H9 (cell line): ENCODE results near the gene HSPA2. TPM values are rescaled to one million over a fixed set of nuclear protein-coding genes. Genes with fewer than 3 reads are reported as not detected.
A peak's percentile ranks its signal among the peaks of the same experiment; 100 is the strongest.

Source experiments
- DNase-seq: peaks from one replicate; pipeline ENCODE4 v3.0.0-alpha.2; 2017
- H2AFZ ChIP-seq: one replicate; pipeline ENCODE4 v1.6.1; 2013; ENCODE audit warnings: mild to moderate bottlenecking, low read length, control low read depth, moderate library complexity
- H2AK5ac ChIP-seq: 2 replicates; pipeline ENCODE4 v1.6.1; 2013; ENCODE audit warnings: low read length, control low read depth, mixed read lengths; ENCODE audit not compliant: insufficient read length
- H2BK120ac ChIP-seq: one replicate; pipeline ENCODE4 v1.6.1; 2013; ENCODE audit warnings: low read depth, mild to moderate bottlenecking, low read length, control low read depth, inconsistent platforms; ENCODE audit not compliant: poor library complexity, severe bottlenecking
- H2BK12ac ChIP-seq: 2 replicates; pipeline ENCODE4 v1.6.1; 2013; ENCODE audit warnings: low read length, control low read depth, mixed read lengths, low read depth; ENCODE audit not compliant: insufficient read length
- H2BK15ac ChIP-seq: 2 replicates; pipeline ENCODE4 v1.6.1; 2013; ENCODE audit warnings: low read depth, low read length, control low read depth
- H2BK20ac ChIP-seq: one replicate; pipeline ENCODE4 v1.6.1; 2013; ENCODE audit warnings: low read depth, mild to moderate bottlenecking, low read length, control low read depth, inconsistent platforms; ENCODE audit not compliant: poor library complexity, severe bottlenecking
- H2BK5ac ChIP-seq: 2 replicates; pipeline ENCODE4 v1.6.1; 2013; ENCODE audit warnings: low read length, control low read depth, mixed read lengths; ENCODE audit not compliant: insufficient read length
- H3K14ac ChIP-seq: 2 replicates; pipeline ENCODE4 v1.6.1; 2013; ENCODE audit warnings: low read length, control low read depth; ENCODE audit not compliant: insufficient read depth
- H3K18ac ChIP-seq: 2 replicates; pipeline ENCODE4 v1.6.1; 2013; ENCODE audit warnings: low read depth, mild to moderate bottlenecking, mixed read lengths, low read length, control low read depth; ENCODE audit not compliant: insufficient read length
- H3K23ac ChIP-seq: 2 replicates; pipeline ENCODE4 v1.6.1; 2013; ENCODE audit warnings: low read length, control low read depth, mixed read lengths, low read depth; ENCODE audit not compliant: insufficient read length
- H3K23me2 ChIP-seq: 2 replicates; pipeline ENCODE4 v1.6.1; 2013; ENCODE audit warnings: low read depth, mild to moderate bottlenecking, mixed read lengths, low read length, control low read depth; ENCODE audit not compliant: insufficient read length, poor library complexity, severe bottlenecking
- H3K27ac ChIP-seq: 2 replicates; pipeline ENCODE4 v1.5.1; 2013; ENCODE audit warnings: low read length, control low read depth, mixed read lengths, low read depth; ENCODE audit not compliant: insufficient read length
- H3K27me3 ChIP-seq: 2 replicates; pipeline ENCODE4 v1.6.1; 2013; ENCODE audit warnings: low read length, control low read depth, inconsistent platforms; ENCODE audit not compliant: insufficient read depth
- H3K4ac ChIP-seq: 2 replicates; pipeline ENCODE4 v1.6.1; 2013; ENCODE audit warnings: low read depth, mild to moderate bottlenecking, control low read depth, inconsistent platforms, low read length, moderate library complexity
- H3K4me1 ChIP-seq: 2 replicates; pipeline ENCODE4 v1.6.1; 2013; ENCODE audit warnings: low read length, control low read depth, inconsistent platforms; ENCODE audit not compliant: insufficient read depth
- H3K4me2 ChIP-seq: 2 replicates; pipeline ENCODE4 v1.6.1; 2013; ENCODE audit warnings: low read length, control low read depth, mixed read lengths; ENCODE audit not compliant: insufficient read length, insufficient read depth
- H3K56ac ChIP-seq: 2 replicates; pipeline ENCODE4 v1.6.1; 2013; ENCODE audit warnings: low read depth, mild to moderate bottlenecking, mixed read lengths, low read length, control low read depth; ENCODE audit not compliant: insufficient read length
- H3K79me1 ChIP-seq: 2 replicates; pipeline ENCODE4 v1.6.1; 2013; ENCODE audit warnings: low read depth, mild to moderate bottlenecking, moderate library complexity, low read length, control low read depth, inconsistent platforms; ENCODE audit not compliant: insufficient read depth, poor library complexity, severe bottlenecking
- H3K79me2 ChIP-seq: 2 replicates; pipeline ENCODE4 v1.6.1; 2013; ENCODE audit warnings: low read length, control low read depth, inconsistent platforms; ENCODE audit not compliant: insufficient read depth
- H3K9ac ChIP-seq: 2 replicates; pipeline ENCODE4 v1.6.1; 2013; ENCODE audit warnings: low read length, control low read depth, mixed read lengths; ENCODE audit not compliant: insufficient read length; ENCODE audit errors: extremely low read depth
- H3K9me3 ChIP-seq: one replicate; pipeline ENCODE4 v1.6.1; 2013; ENCODE audit warnings: low read depth, low read length, inconsistent platforms; ENCODE audit not compliant: control insufficient read depth
- H3T11ph ChIP-seq: one replicate; pipeline ENCODE4 v1.6.1; 2013; ENCODE audit warnings: mild to moderate bottlenecking, low read length, control low read depth, inconsistent platforms
- H4K20me1 ChIP-seq: one replicate; pipeline ENCODE4 v1.6.1; 2013; ENCODE audit not compliant: control insufficient read depth, insufficient read length, insufficient read depth
- H4K5ac ChIP-seq: 2 replicates; pipeline ENCODE4 v1.6.1; 2013; ENCODE audit warnings: low read depth, mild to moderate bottlenecking, mixed read lengths, low read length, control low read depth; ENCODE audit not compliant: insufficient read length
- H4K8ac ChIP-seq: replicated peaks from 2 replicates; pipeline ENCODE4 v1.6.1; 2013; ENCODE audit warnings: low read length, control low read depth, mixed read lengths, low read depth; ENCODE audit not compliant: insufficient read length
- H4K91ac ChIP-seq: 2 replicates; pipeline ENCODE4 v1.6.1; 2013; ENCODE audit warnings: low read depth, mild to moderate bottlenecking, moderate library complexity, mixed read lengths, low read length, control low read depth; ENCODE audit not compliant: insufficient read length
- H3K27ac Mint-ChIP-seq, 3 experiments: 2 replicates in 2 of 3; 3 replicates in 1 of 3; pipeline ENCODE4 v1.8.0; 2020 to 2021; ENCODE audit warnings: mixed read lengths in 3 of 3, mild to moderate bottlenecking in 1 of 3, moderate library complexity in 1 of 3
- H3K27me3 Mint-ChIP-seq: 2 replicates; pipeline ENCODE4 v1.8.0; 2021; ENCODE audit warnings: low read depth, mild to moderate bottlenecking, moderate library complexity, mixed read lengths
- H3K36me3 Mint-ChIP-seq, 3 experiments: 2 replicates in 2 of 3; 3 replicates in 1 of 3; pipeline ENCODE4 v1.8.0; 2020 to 2021; ENCODE audit warnings: low read depth in 3 of 3, mixed read lengths in 3 of 3; ENCODE audit not compliant: insufficient read depth in 1 of 3
- H3K4me1 Mint-ChIP-seq, 2 experiments: 2 replicates each; pipeline ENCODE4 v1.8.0; 2020; ENCODE audit warnings: mixed read lengths in 2 of 2
- H3K4me3 Mint-ChIP-seq, 2 experiments: 2 replicates in 1 of 2; 3 replicates in 1 of 2; pipeline ENCODE4 v1.8.0; 2020 to 2021; ENCODE audit warnings: mild to moderate bottlenecking in 2 of 2, mixed read lengths in 2 of 2, moderate library complexity in 1 of 2
- H3K9me3 Mint-ChIP-seq, 2 experiments: 2 replicates in 1 of 2; 3 replicates in 1 of 2; pipeline ENCODE4 v1.8.0; 2020; ENCODE audit warnings: mild to moderate bottlenecking in 2 of 2, mixed read lengths in 2 of 2, moderate library complexity in 1 of 2
- WGBS: extraction: QIAGEN DNeasy Blood & Tissue Kit; methylation state at CpG from one replicate; pipeline ENCODE4 v1.1.7; 2013; ENCODE audit warnings: missing lambda C conversion rate, low lambda C conversion rate, mixed read lengths; ENCODE audit not compliant: insufficient read length; ENCODE audit errors: extremely low coverage; 5-methylcytosine and 5-hydroxymethylcytosine counted together
- total RNA-seq: library from RNA; stranded (reverse); gene quantifications from 2 replicates; pipeline ENCODE4 v1.2.1, GENCODE V29; 2021
- TF ChIP-seq, protein P1 (sequence below): fragments of 200-600 bp; sonication (generic); conservative IDR thresholded peaks from 3 replicates; pipeline ENCODE4 v1.8.0; 2021; ENCODE audit warnings: antibody characterized with exemption, mild to moderate bottlenecking

The HSPA2 gene
- total RNA-seq, 1 experiment from 2014 or later: 25.8 TPM

- Histone ChIP-seq H3T11ph (no peak overlapping the region), H2BK12ac (no peak overlapping the region), H3K4ac (no peak overlapping the region), H2AFZ (no peak overlapping the region), H3K9me3 (no peaks in the 10 kb centered on the region), H2BK15ac (no peak overlapping the region), H2BK120ac (no peak overlapping the region), H3K23ac (no peak overlapping the region), H2BK20ac (no peak overlapping the region), H3K23me2 (peaks cover 6% of the 10 kb centered on the region), H3K4me2 (peak overlapping the region; percentile 66), H3K27me3 (no peaks in the 10 kb centered on the region), H4K8ac (no peak overlapping the region), H2AK5ac (no peak overlapping the region), H3K18ac (no peak overlapping the region), H2BK5ac (no peak overlapping the region), H3K27ac (no peak overlapping the region), H3K56ac (no peak overlapping the region), H3K79me1 (no peaks in the 10 kb centered on the region), H3K14ac (no peak overlapping the region), H3K79me2 (no peaks in the 10 kb centered on the region), H3K9ac (no peak overlapping the region), H3K4me1 (no peaks in the 10 kb centered on the region), H4K91ac (no peak overlapping the region), H4K5ac (no peak overlapping the region), H4K20me1 (no peaks in the 10 kb centered on the region)
- Mint-ChIP-seq H3K36me3 (peaks cover 21 to 26% (median 21%) of the 10 kb centered on the region in 3 experiments; a peak in 6 of 7 replicates), H3K9me3 (peaks cover 24 to 26% of the 10 kb centered on the region in 2 experiments), H3K27ac (no peak overlapping the region), H3K4me1 (peaks cover 47 to 48% of the 10 kb centered on the region in 2 experiments), H3K27me3 (peaks cover 2% of the 10 kb centered on the region), H3K4me3 (no peak overlapping the region)
- TF ChIP-seq, protein P1, sequence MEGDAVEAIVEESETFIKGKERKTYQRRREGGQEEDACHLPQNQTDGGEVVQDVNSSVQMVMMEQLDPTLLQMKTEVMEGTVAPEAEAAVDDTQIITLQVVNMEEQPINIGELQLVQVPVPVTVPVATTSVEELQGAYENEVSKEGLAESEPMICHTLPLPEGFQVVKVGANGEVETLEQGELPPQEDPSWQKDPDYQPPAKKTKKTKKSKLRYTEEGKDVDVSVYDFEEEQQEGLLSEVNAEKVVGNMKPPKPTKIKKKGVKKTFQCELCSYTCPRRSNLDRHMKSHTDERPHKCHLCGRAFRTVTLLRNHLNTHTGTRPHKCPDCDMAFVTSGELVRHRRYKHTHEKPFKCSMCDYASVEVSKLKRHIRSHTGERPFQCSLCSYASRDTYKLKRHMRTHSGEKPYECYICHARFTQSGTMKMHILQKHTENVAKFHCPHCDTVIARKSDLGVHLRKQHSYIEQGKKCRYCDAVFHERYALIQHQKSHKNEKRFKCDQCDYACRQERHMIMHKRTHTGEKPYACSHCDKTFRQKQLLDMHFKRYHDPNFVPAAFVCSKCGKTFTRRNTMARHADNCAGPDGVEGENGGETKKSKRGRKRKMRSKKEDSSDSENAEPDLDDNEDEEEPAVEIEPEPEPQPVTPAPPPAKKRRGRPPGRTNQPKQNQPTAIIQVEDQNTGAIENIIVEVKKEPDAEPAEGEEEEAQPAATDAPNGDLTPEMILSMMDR: no peak
- no CpG with 5 or more reads among the region's 73 CpGs for WGBS
- DNase-seq: no peak
Observed at GRCh38 chr14:64541261-64541971, 875 bp downstream of the HSPA2 start.
